ENCODE results near the gene PTPRG.

PTPRG gene

GRCh38 chr3:61997101-61997500, 435.7 kb downstream of the PTPRG start:
- Histone ChIP-seq H3K4ac (ENCODE audit: low read depth, low read length) (no peak overlapping the region), H2AK5ac (ENCODE audit: low read length) (no peak overlapping the region), H4K91ac (ENCODE audit: low read depth, low read length) (no peak overlapping the region), H3K79me2 (ENCODE audit: control insufficient read depth, insufficient read depth, low read length, poor library complexity) (no peaks in the 10 kb centered on the region), H4K8ac (ENCODE audit: low read depth, low read length) (no peak overlapping the region), H3K36me3 (ENCODE audit: control insufficient read depth in 1 of 2, insufficient read depth in 2 of 2, low read length in 2 of 2) (peaks cover 0 to 2% of the 10 kb centered on the region in 2 experiments), H3K27ac (ENCODE audit: low read depth, low read length) (no peak overlapping the region), H3K9ac (ENCODE audit: low read length) (no peak overlapping the region), H4K12ac (ENCODE audit: low read depth, low read length) (no peak overlapping the region), H3K27me3 (ENCODE audit: insufficient read depth, low read length) (no peaks in the 10 kb centered on the region), H3K4me2 (ENCODE audit: low read length) (no peak overlapping the region), H3K4me1 (ENCODE audit: control insufficient read depth in 1 of 2, insufficient read depth in 2 of 2, low read length in 2 of 2) (peaks cover 0 to 5% of the 10 kb centered on the region in 2 experiments), H2BK120ac (ENCODE audit: insufficient read depth, low read length, poor library complexity) (no peak overlapping the region), H3K18ac (ENCODE audit: low read length) (no peak overlapping the region), H3K9me3 (ENCODE audit: insufficient read depth, low read depth, low read length) (no peaks in the 10 kb centered on the region), H3K4me3 (ENCODE audit: low read depth, low read length) (no peak overlapping the region), H3K23ac (ENCODE audit: low read length) (no peak overlapping the region), H3K79me1 (ENCODE audit: low read length) (no peaks in the 10 kb centered on the region), H2BK5ac (ENCODE audit: low read depth, low read length, poor library complexity) (no peak overlapping the region), H2AFZ (ENCODE audit: insufficient read depth, low read length, poor library complexity) (no peak overlapping the region), H2BK12ac (ENCODE audit: low read length) (no peak overlapping the region), H3K14ac (ENCODE audit: low read length) (no peak overlapping the region)
- no peak for DNase-seq
- no CpG with 5 or more reads among the region's 4 CpGs for WGBS (ENCODE audit: extremely low coverage, insufficient coverage, insufficient read length)

GRCh38 chr3:62003835-62004234, 442.5 kb downstream of the PTPRG start:
- WGBS (ENCODE audit: extremely low coverage, insufficient coverage, insufficient read length) = no CpG with 5 or more reads among the region's 1 CpG

GRCh38 chr3:62007036-62007435, 445.7 kb downstream of the PTPRG start:
- Histone ChIP-seq H3K79me1 (ENCODE audit: low read length) (no peaks in the 10 kb centered on the region), H2BK12ac (ENCODE audit: low read length) (no peak overlapping the region), H4K12ac (ENCODE audit: low read depth, low read length) (no peak overlapping the region), H3K18ac (ENCODE audit: low read length) (no peak overlapping the region), H3K9me3 (ENCODE audit: insufficient read depth, low read depth, low read length) (no peaks in the 10 kb centered on the region), H3K79me2 (ENCODE audit: control insufficient read depth, insufficient read depth, low read length, poor library complexity) (no peaks in the 10 kb centered on the region), H2BK120ac (ENCODE audit: insufficient read depth, low read length, poor library complexity) (no peak overlapping the region), H3K27me3 (ENCODE audit: insufficient read depth, low read length) (no peaks in the 10 kb centered on the region), H3K4me1 (ENCODE audit: control insufficient read depth in 1 of 2, insufficient read depth in 2 of 2, low read length in 2 of 2) (no peaks in the 10 kb centered on the region), H4K91ac (ENCODE audit: low read depth, low read length) (no peak overlapping the region), H2BK5ac (ENCODE audit: low read depth, low read length, poor library complexity) (no peak overlapping the region), H2AFZ (ENCODE audit: insufficient read depth, low read length, poor library complexity) (no peak overlapping the region), H3K4me2 (ENCODE audit: low read length) (no peak overlapping the region), H3K4me3 (ENCODE audit: low read depth, low read length) (no peak overlapping the region), H3K36me3 (ENCODE audit: control insufficient read depth in 1 of 2, insufficient read depth in 2 of 2, low read length in 2 of 2) (peaks cover 0 to 2% of the 10 kb centered on the region in 2 experiments), H2AK5ac (ENCODE audit: low read length) (no peak overlapping the region), H4K8ac (ENCODE audit: low read depth, low read length) (no peak overlapping the region), H3K14ac (ENCODE audit: low read length) (no peak overlapping the region), H3K4ac (ENCODE audit: low read depth, low read length) (no peak overlapping the region), H3K23ac (ENCODE audit: low read length) (no peak overlapping the region), H3K27ac (ENCODE audit: low read depth, low read length) (no peak overlapping the region), H3K9ac (ENCODE audit: low read length) (no peak overlapping the region)
- WGBS (ENCODE audit: extremely low coverage, insufficient coverage, insufficient read length) = no CpG with 5 or more reads among the region's 3 CpGs
- no peak for DNase-seq

More at GRCh38 chr3:62003835-62004234, 442.5 kb downstream of the PTPRG start:
- no peak for DNase-seq
- Histone ChIP-seq H3K23ac (ENCODE audit: low read length) (no peak overlapping the region), H3K27ac (ENCODE audit: low read depth, low read length) (no peak overlapping the region), H3K14ac (ENCODE audit: low read length) (no peak overlapping the region), H2BK12ac (ENCODE audit: low read length) (no peak overlapping the region), H3K4me3 (ENCODE audit: low read depth, low read length) (no peak overlapping the region), H3K79me2 (ENCODE audit: control insufficient read depth, insufficient read depth, low read length, poor library complexity) (no peaks in the 10 kb centered on the region), H2AFZ (ENCODE audit: insufficient read depth, low read length, poor library complexity) (no peak overlapping the region), H4K12ac (ENCODE audit: low read depth, low read length) (no peak overlapping the region), H3K9ac (ENCODE audit: low read length) (no peak overlapping the region), H2BK120ac (ENCODE audit: insufficient read depth, low read length, poor library complexity) (no peak overlapping the region), H3K36me3 (ENCODE audit: control insufficient read depth in 1 of 2, insufficient read depth in 2 of 2, low read length in 2 of 2) (peaks cover 0 to 2% of the 10 kb centered on the region in 2 experiments), H3K4ac (ENCODE audit: low read depth, low read length) (no peak overlapping the region), H3K4me1 (ENCODE audit: control insufficient read depth in 1 of 2, insufficient read depth in 2 of 2, low read length in 2 of 2) (no peaks in the 10 kb centered on the region), H3K18ac (ENCODE audit: low read length) (no peak overlapping the region), H2BK5ac (ENCODE audit: low read depth, low read length, poor library complexity) (no peak overlapping the region), H3K79me1 (ENCODE audit: low read length) (no peaks in the 10 kb centered on the region), H2AK5ac (ENCODE audit: low read length) (no peak overlapping the region), H3K4me2 (ENCODE audit: low read length) (no peak overlapping the region), H4K91ac (ENCODE audit: low read depth, low read length) (no peak overlapping the region), H3K27me3 (ENCODE audit: insufficient read depth, low read length) (no peaks in the 10 kb centered on the region), H4K8ac (ENCODE audit: low read depth, low read length) (no peak overlapping the region), H3K9me3 (ENCODE audit: insufficient read depth, low read depth, low read length) (no peaks in the 10 kb centered on the region)

DNA sequence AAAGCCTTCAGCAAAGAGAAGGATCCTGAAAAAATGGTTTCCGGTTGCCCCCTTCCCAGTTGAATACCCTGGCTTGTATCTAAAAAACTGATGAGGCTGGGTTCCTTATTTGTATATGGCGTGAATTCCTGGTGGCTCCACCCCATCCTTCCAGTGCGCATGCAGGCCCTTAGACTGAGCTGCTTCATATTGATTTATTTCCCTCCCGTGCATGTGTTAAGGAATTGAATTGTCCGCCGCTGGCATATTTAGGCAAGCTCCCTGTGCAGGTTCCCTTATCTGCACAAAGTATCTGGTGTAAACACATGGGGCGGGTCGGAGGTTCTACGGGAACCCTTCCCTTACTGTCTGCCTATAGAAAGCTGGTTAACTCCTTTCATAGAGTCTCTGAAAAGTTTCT, 449.6 kb downstream of the PTPRG start:
- H3K79me2 ChIP-seq (ENCODE audit: control insufficient read depth, insufficient read depth, low read length, poor library complexity) = no peaks in the 10 kb centered on the region
- no peaks in the 10 kb centered on the region for H3K27me3 ChIP-seq (ENCODE audit: insufficient read depth, low read length)
- WGBS (ENCODE audit: extremely low coverage, insufficient coverage, insufficient read length) = no CpG with 5 or more reads among the region's 9 CpGs
- DNase-seq = no peak
- H3K9ac ChIP-seq (ENCODE audit: low read length) = no peak overlapping the region
- no peaks in the 10 kb centered on the region for H3K4me1 ChIP-seq (ENCODE audit: control insufficient read depth in 1 of 2, insufficient read depth in 2 of 2, low read length in 2 of 2)
- H4K12ac ChIP-seq (ENCODE audit: low read depth, low read length) = no peak overlapping the region
- H3K18ac ChIP-seq (ENCODE audit: low read length) = no peak overlapping the region
- H3K4me2 ChIP-seq (ENCODE audit: low read length) = no peak overlapping the region
- H3K9me3 ChIP-seq (ENCODE audit: insufficient read depth, low read depth, low read length) = no peaks in the 10 kb centered on the region
- H2AFZ ChIP-seq (ENCODE audit: insufficient read depth, low read length, poor library complexity) = no peak overlapping the region
- H4K91ac ChIP-seq (ENCODE audit: low read depth, low read length) = no peak overlapping the region
- no peak overlapping the region for H4K8ac ChIP-seq (ENCODE audit: low read depth, low read length)
- no peaks in the 10 kb centered on the region for H3K79me1 ChIP-seq (ENCODE audit: low read length)
- H2BK120ac ChIP-seq (ENCODE audit: insufficient read depth, low read length, poor library complexity) = no peak overlapping the region
- no peak overlapping the region for H3K4ac ChIP-seq (ENCODE audit: low read depth, low read length)
- H3K27ac ChIP-seq (ENCODE audit: low read depth, low read length) = no peak overlapping the region
- no peak overlapping the region for H2AK5ac ChIP-seq (ENCODE audit: low read length)
- H2BK12ac ChIP-seq (ENCODE audit: low read length) = no peak overlapping the region
- H3K36me3 ChIP-seq (ENCODE audit: control insufficient read depth in 1 of 2, insufficient read depth in 2 of 2, low read length in 2 of 2) = no peaks in the 10 kb centered on the region
- no peak overlapping the region for H3K23ac ChIP-seq (ENCODE audit: low read length)
- H2BK5ac ChIP-seq (ENCODE audit: low read depth, low read length, poor library complexity) = no peak overlapping the region
- no peak overlapping the region for H3K14ac ChIP-seq (ENCODE audit: low read length)
- H3K4me3 ChIP-seq (ENCODE audit: low read depth, low read length) = no peak overlapping the region
